WTC11 (cell line): ENCODE data around the gene HDAC1.

Experiments
- ATF2 ChIP-seq: sonication (generic); formaldehyde crosslinking; IDR thresholded peaks from 2 replicates; pipeline ENCODE4 v1.8.1; 2022; ENCODE audit warnings: low read depth, missing genetic modification reagents, borderline replicate concordance
- CTCF ChIP-seq: fragments of 200-600 bp; IDR thresholded peaks from 2 replicates; pipeline ENCODE4 v1.8.0; 2022; ENCODE audit warnings: antibody characterized with exemption
- ESRRA ChIP-seq: sonication (generic); formaldehyde crosslinking; IDR thresholded peaks from 2 replicates; pipeline ENCODE4 v1.8.1; 2022; ENCODE audit warnings: mild to moderate bottlenecking, missing genetic modification reagents, borderline replicate concordance
- FOXP1 ChIP-seq: sonication (generic); formaldehyde crosslinking; IDR thresholded peaks from 2 replicates; pipeline ENCODE4 v1.8.0; 2022; ENCODE audit warnings: missing genetic modification reagents, mild to moderate bottlenecking, moderate library complexity, borderline replicate concordance
- MAX ChIP-seq: sonication (generic); formaldehyde crosslinking; IDR thresholded peaks from 2 replicates; pipeline ENCODE4 v1.8.0; 2022; ENCODE audit warnings: mild to moderate bottlenecking, missing genetic modification reagents
- PRDM15 ChIP-seq: sonication (generic); formaldehyde crosslinking; IDR thresholded peaks from 2 replicates; pipeline ENCODE4 v1.8.0; 2022; ENCODE audit warnings: missing genetic modification reagents
- TEAD4 ChIP-seq: sonication (generic); formaldehyde crosslinking; IDR thresholded peaks from 2 replicates; pipeline ENCODE4 v1.8.0; 2022; ENCODE audit warnings: mild to moderate bottlenecking, missing genetic modification reagents
- ZNF281 ChIP-seq: sonication (generic); formaldehyde crosslinking; IDR thresholded peaks from 2 replicates; pipeline ENCODE4 v1.8.0; 2023; ENCODE audit warnings: mild to moderate bottlenecking, missing genetic modification reagents

GRCh38 chr1:32358435-32358834, 66.6 kb downstream of the HDAC1 start:
- TF ChIP-seq TEAD4 (CRISPR knock-in tag) (no peak), ATF2 (CRISPR knock-in tag) (no peak), FOXP1 (CRISPR knock-in tag) (no peak), ZNF281 (no peak), CTCF (no peak), MAX (CRISPR knock-in tag) (no peak), ESRRA (CRISPR knock-in tag) (no peak), PRDM15 (no peak)
